GM21619 (cell line): Measurements from ENCODE around the gene PPP1R16B.
A peak's percentile ranks its signal among the peaks of the same experiment; 100 is the strongest.

ENCODE experiments used
- ATAC-seq: cut with Tn5 transposase; IDR thresholded peaks from one replicate; pipeline ENCODE4 v1.9.1; 2021; ENCODE audit not compliant: unreplicated experiment

Gene PPP1R16B

GRCh38 chr20:38825901-38826625 is 20.6 kb downstream of the PPP1R16B start:
- ATAC-seq, result no peak

DNA sequence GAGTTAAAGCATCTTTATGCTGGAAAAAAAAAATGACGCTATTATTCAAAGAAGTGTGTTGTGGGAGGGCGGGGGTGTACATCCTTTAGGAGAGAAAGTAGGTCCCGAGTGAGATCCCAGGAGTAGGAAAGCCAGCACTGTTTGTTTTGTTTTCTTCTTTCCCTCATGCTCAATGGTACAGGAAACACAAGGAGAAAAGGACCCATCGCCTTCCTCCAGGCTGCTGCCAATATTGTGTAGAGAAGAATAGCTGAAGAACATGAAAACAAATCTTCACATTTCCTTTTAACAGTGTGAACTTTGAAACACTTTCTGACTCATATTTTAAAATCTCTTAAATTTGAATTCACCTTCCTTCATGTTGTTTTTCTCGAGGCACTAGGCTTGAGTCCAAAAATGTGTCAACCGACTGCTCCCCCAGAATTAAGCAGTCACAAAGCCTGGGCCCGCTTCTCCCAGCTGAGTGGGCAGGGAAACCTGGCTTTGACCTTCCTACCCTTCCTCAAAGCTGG is 22.3 kb downstream of the PPP1R16B start:
- no peak for ATAC-seq

DNA sequence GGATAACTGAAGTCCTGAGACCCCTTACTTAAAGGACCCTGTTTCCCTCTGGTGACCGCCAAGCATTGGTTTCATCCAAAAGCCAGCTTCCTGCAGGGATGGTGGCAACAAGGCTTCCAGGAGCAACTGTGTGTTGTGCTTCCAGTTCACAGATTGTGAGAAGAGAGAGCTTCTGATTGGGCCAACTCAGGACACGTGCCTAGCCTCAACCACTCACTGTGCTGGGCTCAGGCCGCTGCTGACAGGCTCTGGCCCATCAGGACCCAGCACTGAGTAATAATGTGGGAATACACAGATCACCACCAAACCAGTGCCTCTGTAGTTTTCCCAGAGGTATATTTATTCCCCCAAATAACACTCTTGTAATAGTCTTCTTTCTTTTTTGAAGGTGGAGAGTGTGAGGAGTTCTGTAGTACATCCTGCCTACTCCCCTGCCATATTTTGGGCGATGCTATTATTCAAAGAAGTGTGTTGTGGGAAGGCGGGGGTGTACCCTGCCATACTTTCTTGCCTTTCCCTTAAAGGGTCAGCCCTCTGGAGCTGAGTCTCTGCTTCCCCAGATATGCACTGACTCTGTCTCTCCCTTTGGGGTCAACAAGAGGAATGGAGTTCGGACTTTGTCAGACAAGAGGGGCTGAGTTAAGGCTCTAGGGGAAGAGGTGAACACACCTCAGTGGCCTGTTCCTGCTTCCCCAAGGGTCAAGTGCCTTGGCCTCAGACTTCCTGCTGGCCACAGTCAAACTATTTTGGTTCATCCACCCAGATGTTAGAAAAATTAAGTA is 23.2 kb downstream of the PPP1R16B start:
- no peak for ATAC-seq

DNA sequence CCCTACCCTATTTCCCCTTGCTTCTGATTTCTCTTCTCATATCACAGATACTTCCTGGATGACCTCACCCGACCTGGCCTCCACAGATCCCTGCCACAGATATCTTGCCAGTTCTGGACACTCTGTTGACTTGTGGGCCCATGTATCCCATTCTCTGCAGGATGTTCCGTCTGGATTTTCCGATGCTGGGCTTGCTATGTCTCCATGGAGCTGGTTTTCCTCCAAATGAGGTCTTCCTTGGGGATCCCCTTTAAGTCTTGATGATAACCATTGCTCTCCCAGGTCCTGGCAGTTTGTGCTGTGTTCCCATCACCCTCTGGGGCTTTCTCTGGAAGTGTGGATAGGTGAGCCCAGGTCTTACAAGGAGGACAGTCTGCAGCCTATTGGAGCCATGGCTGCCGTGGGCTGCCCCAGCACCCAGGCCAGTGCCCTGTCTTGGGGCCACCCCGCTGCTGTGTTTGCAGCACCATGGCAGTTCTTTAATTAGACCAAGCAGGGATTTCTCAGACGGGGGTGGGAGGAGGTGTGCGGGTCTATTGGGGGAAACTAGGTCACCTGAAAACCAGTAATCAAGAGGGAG is 23.9 kb downstream of the PPP1R16B start:
- ATAC-seq, result no peak

DNA sequence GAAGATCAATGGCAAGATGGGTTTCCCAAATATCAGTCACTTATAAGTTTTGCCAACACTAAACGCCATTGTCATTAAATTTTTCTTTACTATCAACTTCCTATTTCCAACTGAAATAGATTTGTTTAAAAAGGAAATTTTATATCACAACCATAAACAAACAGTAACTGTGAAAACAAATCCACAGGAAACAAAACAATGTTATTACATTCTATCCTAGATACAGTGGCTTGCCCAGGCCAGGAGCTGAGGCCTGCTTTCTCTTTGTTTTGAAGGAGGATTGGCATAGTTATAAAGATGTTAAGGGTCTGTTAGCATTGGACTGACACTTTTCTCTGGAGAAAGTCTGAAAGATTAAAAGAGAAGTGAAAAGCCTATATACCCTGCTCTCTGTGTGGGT is 24.9 kb downstream of the PPP1R16B start:
- ATAC-seq, result no peak

GRCh38 chr20:38831049-38831691 is 25.7 kb downstream of the PPP1R16B start:
- ATAC-seq, result no peak

DNA sequence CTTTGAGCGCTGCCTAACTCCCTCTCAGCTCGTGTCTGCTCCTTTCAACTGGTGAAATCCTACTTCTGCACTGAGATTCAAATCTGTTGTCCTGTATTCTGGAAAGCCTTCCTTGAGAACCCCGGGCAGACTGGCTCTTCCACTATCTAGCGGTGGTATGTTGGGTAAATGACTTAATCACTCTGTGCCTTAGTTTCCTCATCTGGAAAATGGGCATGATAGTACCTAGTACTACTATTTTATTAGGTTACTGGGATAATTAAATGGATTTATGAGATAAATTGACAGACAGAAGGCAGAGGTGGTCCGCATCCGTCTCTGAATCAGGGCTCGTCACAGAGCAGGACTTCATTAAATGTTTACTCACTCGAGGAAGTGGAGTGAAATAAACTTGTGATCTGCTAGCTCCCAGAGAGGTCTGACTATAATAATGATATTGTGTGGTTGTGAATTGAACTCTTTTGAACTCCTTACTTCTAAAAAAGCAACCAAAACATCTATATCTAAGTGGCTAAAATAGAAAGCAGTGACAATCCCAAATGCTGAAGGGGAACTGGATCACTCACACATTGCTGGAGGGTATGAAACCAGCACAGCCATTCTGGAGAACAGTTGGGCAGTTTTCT is 26.6 kb downstream of the PPP1R16B start:
- no peak for ATAC-seq

GRCh38 chr20:38833154-38833856 is 27.8 kb downstream of the PPP1R16B start:
- ATAC-seq, result no peak

GRCh38 chr20:38833857-38834164 is 28.3 kb downstream of the PPP1R16B start:
- no peak for ATAC-seq

GRCh38 chr20:38834868-38835267 is 29.4 kb downstream of the PPP1R16B start:
- no peak for ATAC-seq

- ATAC-seq, result no peak
Observed at GRCh38 chr20:38835792-38836191, 30.3 kb downstream of the PPP1R16B start.

GRCh38 chr20:38836991-38837390 is 31.5 kb downstream of the PPP1R16B start:
- ATAC-seq, result no peak

DNA sequence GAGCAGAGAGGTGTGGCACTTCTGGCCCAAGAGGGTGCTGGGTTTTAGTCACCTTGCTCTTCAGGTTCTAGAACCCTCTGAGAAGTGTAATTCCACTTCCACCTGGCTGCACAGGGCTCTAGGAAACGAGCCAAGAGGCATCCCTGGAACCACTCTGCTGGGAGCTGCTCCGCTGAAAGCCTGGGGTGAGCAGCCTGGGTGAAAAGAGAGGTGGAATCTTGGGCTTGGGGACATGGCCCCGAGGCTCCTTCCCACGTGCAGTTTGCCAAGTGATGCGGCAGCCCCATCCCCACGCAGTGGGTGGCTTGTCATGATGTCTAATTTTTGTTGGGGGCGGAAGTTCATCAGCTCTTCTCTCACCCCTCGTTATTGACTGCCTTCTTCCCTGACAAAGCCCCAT is 32.8 kb downstream of the PPP1R16B start:
- no peak for ATAC-seq

GRCh38 chr20:38839563-38839962 is 34.1 kb downstream of the PPP1R16B start:
- ATAC-seq, result no peak

DNA sequence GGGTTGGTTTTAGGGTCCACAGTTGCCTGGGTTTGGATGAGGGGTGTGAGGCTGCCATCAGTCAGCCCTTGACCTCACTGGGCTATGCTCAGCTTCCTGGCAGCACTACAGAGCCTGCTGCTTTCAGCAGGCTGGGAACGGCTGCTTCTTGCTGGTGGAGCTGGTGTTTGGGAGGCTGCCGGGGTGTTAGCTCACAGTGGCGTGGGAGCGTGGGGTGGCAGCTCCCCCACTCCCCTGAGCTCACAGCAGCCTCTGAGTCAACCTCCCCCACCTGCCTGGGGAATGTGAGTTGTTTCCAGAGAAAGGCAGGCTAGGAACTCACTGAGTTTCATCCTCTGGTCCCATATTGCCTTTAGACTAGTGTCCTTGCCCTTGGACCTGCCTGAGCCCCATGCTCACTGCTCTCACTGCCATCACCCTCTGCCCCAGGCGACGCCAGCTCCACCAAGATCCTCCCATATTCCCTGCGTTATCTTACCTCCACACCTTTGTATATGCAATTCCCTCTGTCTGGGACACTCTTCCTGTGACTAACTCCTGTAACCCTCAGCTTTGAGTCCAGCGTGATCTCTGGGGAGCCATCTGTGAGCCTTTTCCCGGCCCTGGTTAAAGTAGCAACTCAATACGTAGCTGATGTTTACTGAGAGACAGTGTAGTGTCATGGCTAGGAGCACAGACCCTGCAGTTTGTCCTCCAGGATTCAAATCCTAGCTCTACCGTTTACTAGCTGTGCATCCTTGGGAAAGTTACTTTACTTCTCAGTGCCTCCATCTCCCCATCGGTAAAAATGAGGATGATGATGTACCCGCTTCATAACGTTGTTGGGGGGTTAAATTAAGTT is 34.8 kb downstream of the PPP1R16B start:
- ATAC-seq, result no peak

GRCh38 chr20:38840894-38841470 is 35.5 kb downstream of the PPP1R16B start:
- no peak for ATAC-seq

GRCh38 chr20:38841570-38841969 is 36.1 kb downstream of the PPP1R16B start:
- no peak for ATAC-seq

DNA sequence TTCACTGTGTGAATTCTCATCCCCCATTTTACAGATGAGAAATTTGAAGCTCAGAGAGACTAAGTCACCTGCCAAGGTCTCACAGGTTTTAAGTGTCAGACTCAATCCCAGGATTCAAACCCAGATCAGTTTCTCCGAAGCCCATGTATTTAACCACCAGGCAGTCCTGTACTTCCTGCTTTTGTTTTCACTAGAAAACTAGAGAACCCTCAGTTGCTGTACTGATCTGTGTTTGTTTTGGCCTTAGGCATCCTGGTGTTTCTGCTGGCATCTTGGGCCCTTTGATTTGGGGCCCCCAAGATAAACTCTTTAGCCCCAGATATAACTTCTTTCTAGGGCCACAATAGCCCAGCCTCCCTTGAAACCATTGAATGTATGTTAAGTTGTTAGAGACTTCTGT is 36.5 kb downstream of the PPP1R16B start:
- ATAC-seq, result peak; percentile 34

GRCh38 chr20:38842558-38842981 is 37.1 kb downstream of the PPP1R16B start:
- ATAC-seq, result peak; percentile 90
